Naive B cell (primary cell): Measurements from ENCODE around the gene RCAN3. TPM values are rescaled to one million over a fixed set of nuclear protein-coding genes. Genes with fewer than 3 reads are reported as not detected.
A peak's percentile ranks its signal among the peaks of the same experiment; 100 is the strongest.
"Not testable (repeated sequence)": the region's sequence is repeated elsewhere in the genome, so short reads cannot be mapped to it uniquely, and the experiment has no call there.

Source experiments
- ATAC-seq, 2 donors: fragments of 150-1000 bp; cut with Tn5 transposase; 2 replicates each; pipeline ENCODE4 v1.10.0; 2021; ENCODE audit warnings: low read depth in 2 of 2, mild to moderate bottlenecking in 2 of 2, moderate library complexity in 2 of 2
- DNase-seq: peaks from one replicate; pipeline ENCODE4 v3.0.0; 2022
- H3K27ac Mint-ChIP-seq, 6 donors: one replicate each; pipeline ENCODE4 v1.8.0; 2020 to 2022; ENCODE audit warnings: mild to moderate bottlenecking in 6 of 6, mixed read lengths in 6 of 6, moderate library complexity in 5 of 6, inconsistent platforms in 2 of 6
- H3K27me3 Mint-ChIP-seq, 3 donors: one replicate each; pipeline ENCODE4 v1.8.0; 2021 to 2022; ENCODE audit warnings: mixed read lengths in 3 of 3, mild to moderate bottlenecking in 1 of 3
- H3K36me3 Mint-ChIP-seq, 2 donors: one replicate each; pipeline ENCODE4 v1.8.0; 2020 to 2022; ENCODE audit warnings: mixed read lengths in 2 of 2, inconsistent platforms in 1 of 2, mild to moderate bottlenecking in 1 of 2
- H3K4me1 Mint-ChIP-seq, 3 donors: one replicate each; pipeline ENCODE4 v1.8.0; 2020 to 2022; ENCODE audit warnings: mixed read lengths in 3 of 3, inconsistent platforms in 1 of 3, mild to moderate bottlenecking in 1 of 3, moderate library complexity in 1 of 3
- H3K4me3 Mint-ChIP-seq, 8 donors: one replicate each; pipeline ENCODE4 v1.8.0; 2020 to 2022; ENCODE audit warnings: mild to moderate bottlenecking in 8 of 8, mixed read lengths in 8 of 8, moderate library complexity in 8 of 8, inconsistent platforms in 2 of 8
- H3K9me3 Mint-ChIP-seq, 7 donors: one replicate each; pipeline ENCODE4 v1.8.0; 2020 to 2022; ENCODE audit warnings: mixed read lengths in 7 of 7, mild to moderate bottlenecking in 5 of 7, inconsistent platforms in 2 of 7, moderate library complexity in 1 of 7
- polyA plus RNA-seq, 6 donors: library from polyadenylated mRNA; unstranded; fragments of 300-500 nt; fragmentation: Illumina TruSeq; gene quantifications; one replicate each; pipeline ENCODE4 v1.2.3, GENCODE V29; 2021; ENCODE audit warnings: low read depth in 6 of 6

RCAN3 gene
- polyA plus RNA-seq: 10 to 100 TPM; 25.2 to 38.3 (median 32.0) TPM

- peak; percentile 88 for DNase-seq
- peak; percentile 79 to 81 for ATAC-seq
- Mint-ChIP-seq H3K27ac (peak within 1 kb of the TSS; percentile 91 to 98 (median 95)), H3K9me3 (no peaks in the 10 kb centered on the region), H3K4me1 (peaks cover 33 to 66% (median 65%) of the 10 kb centered on the region in 3 donors), H3K4me3 (peak within 1 kb of the TSS; percentile 82 to 99 (median 96)), H3K36me3 (no peaks in the 10 kb centered on the region), H3K27me3 (no peaks in the 10 kb centered on the region)
Measured at GRCh38 chr1:24502709-24503058, at the start of gene RCAN3. Gene RCAN3, plus strand, starts transcription at chr1:24502836. Its CDS starts 11,537 bp downstream, at chr1:24514373.

DNA sequence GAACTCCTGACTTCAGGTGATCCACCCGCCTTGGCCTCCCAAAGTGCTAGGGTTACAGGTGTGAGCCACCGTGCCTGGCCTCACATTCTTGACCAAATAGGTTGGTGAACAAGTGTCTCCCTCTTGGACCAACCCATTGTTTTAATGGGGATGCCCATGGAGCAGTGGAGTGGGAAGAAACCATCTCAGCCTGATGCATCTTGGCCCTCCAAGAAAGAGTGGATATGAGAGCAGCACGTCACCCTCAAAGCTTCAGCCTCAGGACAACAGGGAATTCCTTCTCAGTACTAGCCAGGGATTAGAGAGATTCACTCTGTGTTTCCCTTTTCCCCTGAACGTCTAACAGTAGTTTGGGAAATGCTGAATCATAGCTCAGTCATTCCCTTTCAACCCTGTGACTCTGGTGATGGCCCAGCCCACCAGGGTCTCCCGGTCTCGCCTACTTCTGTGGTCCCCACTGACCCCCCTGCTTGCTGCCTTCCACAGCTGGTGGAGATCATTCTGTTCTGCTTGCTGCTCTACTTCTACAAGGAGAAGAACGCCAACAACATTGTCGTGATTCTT lies 49.6 kb upstream of the RCAN3 start:
- ATAC-seq: no peak
- Mint-ChIP-seq H3K9me3 (no peaks in the 10 kb centered on the region), H3K36me3 (peaks cover 17 to 34% of the 10 kb centered on the region in 2 donors)

DNA sequence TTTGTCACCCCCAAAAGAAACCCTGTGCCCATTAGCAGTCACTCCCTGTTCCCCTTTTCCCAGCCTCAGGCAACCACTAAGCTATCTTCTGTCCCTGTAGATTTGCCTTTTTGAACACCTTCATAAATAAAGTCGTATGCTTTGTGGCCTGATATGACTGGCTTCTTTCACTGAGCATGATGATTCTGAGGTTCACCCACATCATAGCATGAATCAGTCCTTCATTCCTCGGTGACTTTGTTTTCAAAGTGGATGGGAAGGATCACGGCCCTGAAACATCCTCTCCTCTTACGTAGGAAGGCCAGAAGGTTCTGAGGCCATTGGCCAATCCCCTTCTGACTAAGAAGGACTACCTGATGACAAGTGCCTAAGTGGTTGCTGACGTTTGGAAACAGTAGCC lies 48.0 kb upstream of the RCAN3 start:
- peaks cover 22 to 38% of the 10 kb centered on the region in 2 donors for H3K36me3 Mint-ChIP-seq
- no peak overlapping the region for H3K27ac Mint-ChIP-seq

More for the DNA sequence above, 49.6 kb upstream of the RCAN3 start:
- Mint-ChIP-seq H3K4me3 (no peak overlapping the region), H3K27me3 (no peaks in the 10 kb centered on the region), H3K4me1 (peaks cover 0 to 7% (median 0%) of the 10 kb centered on the region in 3 donors), H3K27ac (peak overlapping the region in 1 of 6 donors; percentile 71)
- DNase-seq: no peak

DNA sequence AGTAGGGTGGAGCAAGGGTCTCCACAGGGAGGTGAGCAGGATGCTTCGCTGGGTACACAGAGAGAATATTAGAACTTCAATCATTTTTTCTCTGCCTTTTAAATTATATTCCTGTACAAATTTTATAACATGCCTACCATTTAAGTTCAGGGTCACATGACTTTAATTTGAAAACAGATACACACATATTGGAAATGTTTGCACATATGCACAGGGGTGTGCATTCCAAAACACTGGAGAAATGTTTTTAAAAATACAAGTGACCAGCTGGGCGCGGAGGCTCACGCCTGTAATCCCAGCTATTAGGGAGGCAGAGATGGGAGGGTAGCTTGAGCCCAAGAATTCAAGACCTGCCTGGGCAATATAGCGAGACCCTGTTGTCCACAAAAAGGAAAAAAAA lies 47.4 kb upstream of the RCAN3 start:
- H3K27me3 Mint-ChIP-seq: no peaks in the 10 kb centered on the region
- H3K4me3 Mint-ChIP-seq: no peak overlapping the region
- DNase-seq (no peak), ATAC-seq (no peak)
- no peak overlapping the region for H3K27ac Mint-ChIP-seq
- no peaks in the 10 kb centered on the region for H3K9me3 Mint-ChIP-seq
- peaks cover 0 to 7% (median 0%) of the 10 kb centered on the region in 3 donors for H3K4me1 Mint-ChIP-seq
- peaks cover 26 to 38% of the 10 kb centered on the region in 2 donors for H3K36me3 Mint-ChIP-seq

More for the DNA sequence above, 48.0 kb upstream of the RCAN3 start:
- Mint-ChIP-seq H3K27me3 (no peaks in the 10 kb centered on the region), H3K4me1 (peaks cover 0 to 7% (median 0%) of the 10 kb centered on the region in 3 donors), H3K4me3 (no peak overlapping the region), H3K9me3 (no peaks in the 10 kb centered on the region)
- ATAC-seq: no peak
- DNase-seq: no peak

DNA sequence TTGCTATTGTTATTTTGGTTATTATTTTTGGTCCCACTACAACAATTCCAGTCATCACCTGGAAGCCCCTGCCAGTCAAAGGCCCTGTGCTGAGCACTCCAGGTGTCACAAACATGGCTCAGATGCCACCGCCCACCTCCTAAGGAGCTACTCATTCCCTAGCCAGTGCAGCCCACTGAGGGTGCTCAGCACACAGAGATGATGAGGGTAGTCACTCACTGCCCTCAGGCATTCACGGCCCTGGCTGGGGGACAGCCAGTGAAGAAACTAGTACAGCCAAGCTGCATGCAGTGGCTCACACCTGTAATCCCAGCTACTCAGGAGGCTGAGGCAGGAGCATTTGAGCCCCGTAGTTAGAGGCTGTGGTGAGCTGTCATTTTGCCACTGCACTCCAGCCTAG lies 44.8 kb upstream of the RCAN3 start:
- Mint-ChIP-seq H3K27ac (no peak overlapping the region), H3K27me3 (no peaks in the 10 kb centered on the region), H3K4me1 (peaks cover 0 to 7% (median 0%) of the 10 kb centered on the region in 3 donors), H3K9me3 (no peaks in the 10 kb centered on the region), H3K36me3 (peaks cover 32 to 42% of the 10 kb centered on the region in 2 donors), H3K4me3 (no peak overlapping the region)
- DNase-seq (no peak), ATAC-seq (no peak)

DNA sequence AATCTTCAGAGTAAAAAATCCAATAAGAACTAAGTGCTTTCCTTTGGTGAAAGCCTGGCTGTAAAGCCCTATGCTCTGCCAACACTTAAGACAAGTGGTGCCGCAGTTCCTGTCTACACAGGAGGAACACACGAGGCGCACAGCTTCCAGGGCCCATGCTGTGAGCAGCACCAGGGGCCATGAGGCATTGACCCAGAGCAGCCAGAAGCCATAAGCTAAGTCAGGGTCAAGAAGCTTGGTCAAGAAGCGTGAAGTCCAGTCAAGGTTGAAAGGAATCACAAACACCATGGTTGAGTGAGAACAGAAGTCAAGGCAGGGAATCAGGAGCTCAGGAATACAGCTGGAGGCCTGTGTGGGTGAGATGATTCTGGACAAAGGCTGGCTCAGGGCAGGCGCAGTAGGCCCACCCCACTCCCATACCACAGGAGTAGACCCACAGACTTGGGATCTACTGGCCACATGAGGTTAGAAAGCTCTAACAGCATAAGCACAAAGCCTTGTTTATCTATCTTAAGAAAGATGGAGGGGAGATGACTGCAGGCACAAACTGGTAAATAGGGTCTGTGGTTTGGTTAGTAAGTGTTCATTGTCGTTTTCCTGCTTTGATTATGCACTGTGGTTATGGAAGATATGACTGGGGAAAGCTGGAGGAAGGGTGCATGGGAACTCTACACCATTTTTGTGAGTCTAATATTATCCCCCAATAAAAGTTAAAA lies 42.9 kb upstream of the RCAN3 start:
- Mint-ChIP-seq H3K4me3 (no peak overlapping the region), H3K27ac (peak overlapping the region in 2 of 6 donors; percentile 15 to 61), H3K27me3 (no peaks in the 10 kb centered on the region), H3K4me1 (peaks cover 0 to 3% (median under 1%) of the 10 kb centered on the region in 3 donors), H3K36me3 (peaks cover 31 to 36% of the 10 kb centered on the region in 2 donors), H3K9me3 (no peaks in the 10 kb centered on the region)
- ATAC-seq (no peak), DNase-seq (no peak)

DNA sequence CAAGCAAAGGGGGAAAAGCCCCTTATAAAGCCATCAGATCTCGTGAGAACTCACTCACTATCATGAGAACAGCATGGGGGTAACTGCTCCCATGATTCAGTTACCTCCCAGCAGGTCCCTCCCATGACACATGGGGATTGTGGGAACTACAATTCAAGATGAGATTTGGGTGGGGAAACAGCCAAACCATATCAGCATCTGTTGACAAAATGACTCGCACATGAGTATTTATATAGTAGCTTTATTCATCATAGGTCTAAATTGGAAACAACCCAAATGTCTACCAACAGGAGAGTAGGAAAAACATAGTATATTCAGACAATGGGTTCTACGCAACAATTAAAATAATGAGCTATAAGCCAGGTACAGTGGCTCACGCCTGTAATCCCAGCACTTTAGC lies 40.5 kb upstream of the RCAN3 start:
- not testable (repeated sequence) for H3K9me3 Mint-ChIP-seq, ATAC-seq, H3K27me3 Mint-ChIP-seq, DNase-seq, H3K4me3 Mint-ChIP-seq
- peaks cover 24 to 35% of the 10 kb centered on the region in 2 donors for H3K36me3 Mint-ChIP-seq
- H3K27ac Mint-ChIP-seq: peak overlapping the region in 1 of 6 donors; percentile 33
- peaks cover 9 to 18% (median 11%) of the 10 kb centered on the region in 3 donors for H3K4me1 Mint-ChIP-seq

DNA sequence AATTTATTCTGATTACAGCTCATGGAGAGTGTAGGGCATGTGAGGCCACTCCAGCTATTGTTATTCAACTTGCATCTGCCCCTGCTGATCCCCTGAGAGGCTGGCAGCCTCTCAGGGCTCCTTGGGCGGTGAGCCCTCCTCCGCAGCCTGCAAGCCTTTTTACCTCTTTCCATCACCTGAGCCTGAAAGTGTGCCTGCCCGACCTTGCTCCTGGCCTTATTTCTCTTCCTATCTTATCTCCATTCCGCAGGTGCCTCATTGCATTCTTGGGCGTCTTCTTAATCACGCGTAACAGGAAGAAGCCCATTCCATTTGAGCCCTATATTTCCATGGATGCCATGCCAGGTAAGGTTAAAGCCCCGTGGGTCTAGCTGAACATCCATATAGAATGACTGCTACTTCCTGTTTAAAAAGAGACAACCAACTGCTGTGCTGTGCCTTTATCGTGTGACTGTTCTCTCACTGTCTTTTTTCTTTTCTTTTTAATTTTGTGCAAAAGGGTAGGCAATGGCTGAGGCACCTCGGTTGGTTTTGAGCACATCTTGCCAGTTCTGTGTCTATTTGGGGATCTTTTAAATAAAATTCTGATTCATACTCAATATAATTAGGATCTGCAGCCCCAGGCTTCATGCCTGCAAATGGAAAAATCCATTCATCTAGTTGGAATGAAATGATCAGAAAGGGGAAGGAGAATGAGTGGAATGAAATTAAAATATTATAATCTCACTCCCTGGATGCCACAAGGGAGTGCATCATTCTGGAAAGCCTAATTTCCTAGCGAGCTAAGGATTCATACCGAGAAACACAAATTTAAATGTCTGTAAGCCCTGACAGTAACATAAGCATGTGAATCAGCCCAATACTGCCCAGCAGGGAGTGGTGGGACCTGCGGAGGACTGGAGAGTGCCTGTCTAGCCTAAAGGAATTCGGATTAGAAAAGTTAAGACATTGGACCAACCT lies 38.6 kb upstream of the RCAN3 start:
- Mint-ChIP-seq H3K4me3 (no peak overlapping the region), H3K4me1 (peaks cover 9 to 18% (median 11%) of the 10 kb centered on the region in 3 donors), H3K36me3 (peaks cover 30 to 32% of the 10 kb centered on the region in 2 donors), H3K9me3 (no peaks in the 10 kb centered on the region), H3K27me3 (no peaks in the 10 kb centered on the region), H3K27ac (peak overlapping the region in 4 of 6 donors; percentile 15 to 91 (median 46))
- DNase-seq (no peak), ATAC-seq (no peak)

GRCh38 chr1:24465099-24465498 lies 37.5 kb upstream of the RCAN3 start:
- Mint-ChIP-seq H3K27me3 (no peaks in the 10 kb centered on the region), H3K9me3 (peaks cover 0 to 3% (median 0%) of the 10 kb centered on the region in 7 donors), H3K4me1 (peaks cover 9 to 18% (median 11%) of the 10 kb centered on the region in 3 donors), H3K4me3 (no peak overlapping the region), H3K27ac (peak overlapping the region in 3 of 6 donors; percentile 6 to 83 (median 44)), H3K36me3 (peaks cover 31 to 34% of the 10 kb centered on the region in 2 donors)
- DNase-seq (no peak), ATAC-seq (no peak)

GRCh38 chr1:24465638-24466037 lies 37.0 kb upstream of the RCAN3 start:
- ATAC-seq (peak in 1 of 2 donors; percentile 25), DNase-seq (no peak)
- Mint-ChIP-seq H3K4me3 (no peak overlapping the region), H3K27me3 (no peaks in the 10 kb centered on the region), H3K9me3 (peaks cover 0 to 3% (median 0%) of the 10 kb centered on the region in 7 donors), H3K36me3 (peaks cover 29 to 31% of the 10 kb centered on the region in 2 donors), H3K4me1 (peaks cover 9 to 18% (median 11%) of the 10 kb centered on the region in 3 donors), H3K27ac (peak overlapping the region in 2 of 6 donors; percentile 32 to 44)

DNA sequence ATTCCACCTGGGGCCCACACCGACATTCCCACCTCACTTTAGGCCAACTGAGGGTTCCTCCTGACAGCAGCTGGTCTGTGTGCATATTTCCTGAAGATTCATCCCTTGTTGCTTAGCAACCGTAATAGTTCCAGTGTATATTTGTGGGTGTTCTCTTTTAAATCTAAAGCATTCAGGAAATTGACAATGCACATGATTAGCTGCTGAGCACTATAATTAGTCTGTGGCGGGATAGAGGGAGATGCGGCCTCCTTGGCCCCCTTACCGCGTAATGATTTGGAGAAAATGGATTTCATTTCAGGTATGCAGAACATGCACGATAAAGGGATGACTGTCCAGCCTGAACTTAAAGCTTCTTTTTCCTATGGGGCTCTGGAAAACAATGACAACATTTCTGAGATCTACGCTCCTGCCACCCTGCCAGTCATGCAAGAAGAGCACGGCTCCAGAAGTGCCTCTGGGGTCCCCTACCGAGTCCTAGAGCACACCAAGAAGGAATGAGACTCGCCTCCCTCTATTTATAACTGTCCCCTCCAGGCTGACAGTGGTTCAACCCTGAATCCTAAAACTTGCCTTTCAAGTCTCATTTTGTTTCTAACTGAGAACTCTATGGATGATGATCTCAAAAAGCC lies 33.8 kb upstream of the RCAN3 start:
- H3K4me3 Mint-ChIP-seq: no peak overlapping the region
- peaks cover 22 to 24% of the 10 kb centered on the region in 2 donors for H3K36me3 Mint-ChIP-seq
- peak overlapping the region in 2 of 6 donors; percentile 33 to 56 for H3K27ac Mint-ChIP-seq
- no peak for ATAC-seq
- H3K4me1 Mint-ChIP-seq: peaks cover 9 to 18% (median 11%) of the 10 kb centered on the region in 3 donors
- no peaks in the 10 kb centered on the region for H3K27me3 Mint-ChIP-seq
- H3K9me3 Mint-ChIP-seq: peaks cover 0 to 3% (median 0%) of the 10 kb centered on the region in 7 donors
- DNase-seq: no peak

DNA sequence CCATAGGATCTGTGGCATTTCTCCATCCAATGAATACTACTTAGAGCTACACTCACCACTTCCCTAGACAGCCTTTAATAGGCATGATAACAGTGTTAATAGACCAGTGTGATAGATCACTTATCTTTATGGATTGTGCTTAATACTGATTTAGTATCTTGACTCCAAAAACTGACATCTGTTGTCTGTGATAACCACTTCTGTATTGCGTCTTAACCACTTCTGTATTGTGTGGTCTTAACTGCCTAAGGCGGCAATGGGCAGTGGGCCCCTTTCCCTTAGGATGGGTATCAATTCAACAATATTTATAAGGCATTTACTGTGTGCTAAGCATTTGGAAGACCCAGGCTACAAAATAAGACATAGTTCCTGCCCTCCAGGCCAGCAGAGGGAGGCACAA lies 32.0 kb upstream of the RCAN3 start:
- peaks cover 0 to 3% (median 0%) of the 10 kb centered on the region in 7 donors for H3K9me3 Mint-ChIP-seq
- H3K4me1 Mint-ChIP-seq: peaks cover 1 to 9% (median 5%) of the 10 kb centered on the region in 3 donors
- H3K27ac Mint-ChIP-seq: peak overlapping the region in 1 of 6 donors; percentile 62
- DNase-seq (no peak), ATAC-seq (no peak)
- peaks cover 15 to 22% of the 10 kb centered on the region in 2 donors for H3K36me3 Mint-ChIP-seq
- no peak overlapping the region for H3K4me3 Mint-ChIP-seq
- H3K27me3 Mint-ChIP-seq: no peaks in the 10 kb centered on the region
